Activated CD8-positive, alpha-beta T cell treated with anti-CD3 and anti-CD28 coated beads for 36 hours (primary cell): ENCODE data around the gene FAM171A2. TPM values are rescaled to one million over a fixed set of nuclear protein-coding genes. Genes with fewer than 3 reads are reported as not detected.
A peak's percentile ranks its signal among the peaks of the same experiment; 100 is the strongest.

Source experiments
- ATAC-seq: fragments of 200-7000 bp; cut with Tn5 transposase; one replicate; pipeline ENCODE4 v1.10.0; 2021; ENCODE audit warnings: mild to moderate bottlenecking, moderate library complexity
- CTCF ChIA-PET: fragments of 350-600 bp; sonication (Branson Sonifier 250); formaldehyde crosslinking; loops from one replicate; lab custom pipeline; 2021; ENCODE audit warnings: antibody characterized with exemption; lab: Charles Lee
- POLR2A ChIA-PET: fragments of 350-600 bp; sonication (Branson Sonifier 250); formaldehyde crosslinking; loops from one replicate; lab custom pipeline; 2021; ENCODE audit warnings: antibody characterized with exemption; lab: Charles Lee
- DNase-seq: peaks from one replicate; pipeline ENCODE4 v3.0.0-alpha.2; 2020
- H3K27ac Mint-ChIP-seq: one replicate; pipeline ENCODE4 v1.8.0; 2021; ENCODE audit warnings: mild to moderate bottlenecking, mixed read lengths
- H3K27me3 Mint-ChIP-seq: one replicate; pipeline ENCODE4 v1.8.0; 2021; ENCODE audit warnings: mixed read lengths
- H3K36me3 Mint-ChIP-seq: one replicate; pipeline ENCODE4 v1.8.0; 2021; ENCODE audit warnings: low read depth, mixed read lengths
- H3K4me1 Mint-ChIP-seq: one replicate; pipeline ENCODE4 v1.8.0; 2021; ENCODE audit warnings: low read depth, mixed read lengths
- H3K4me3 Mint-ChIP-seq: one replicate; pipeline ENCODE4 v1.8.0; 2021; ENCODE audit warnings: mild to moderate bottlenecking, moderate library complexity, mixed read lengths
- H3K9me3 Mint-ChIP-seq: one replicate; pipeline ENCODE4 v1.8.0; 2021; ENCODE audit warnings: mixed read lengths
- intact Hi-C: fragments of 100-400 bp; cut with micrococcal nuclease; formaldehyde crosslinking; loops from one replicate; pipeline ENCODE4 v1.10.0; 2022
- total RNA-seq, 2 experiments: library from RNA; stranded (reverse); gene quantifications; one replicate each; pipeline ENCODE4 v1.2.3, GENCODE V29; 2021
- TF ChIP-seq, protein P1 (sequence below): fragments of 200-600 bp; IDR thresholded peaks from one replicate; pipeline ENCODE4 v1.8.0; 2022; ENCODE audit warnings: antibody characterized with exemption, mild to moderate bottlenecking

Gene FAM171A2
- total RNA-seq, 2 experiments from 2014 or later, result 0.43 to 0.78 TPM

DNA sequence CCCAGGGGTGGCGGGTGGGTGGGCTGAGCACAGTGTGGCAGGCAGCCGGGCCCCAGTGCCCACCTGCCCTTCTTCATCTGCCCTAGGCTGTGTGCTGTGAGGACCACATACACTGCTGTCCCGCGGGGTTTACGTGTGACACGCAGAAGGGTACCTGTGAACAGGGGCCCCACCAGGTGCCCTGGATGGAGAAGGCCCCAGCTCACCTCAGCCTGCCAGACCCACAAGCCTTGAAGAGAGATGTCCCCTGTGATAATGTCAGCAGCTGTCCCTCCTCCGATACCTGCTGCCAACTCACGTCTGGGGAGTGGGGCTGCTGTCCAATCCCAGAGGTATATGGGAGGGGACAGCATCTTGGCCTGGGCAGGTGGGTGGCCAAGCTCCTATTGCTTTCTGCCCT, 12.2 kb downstream of the FAM171A2 start:
- TF ChIP-seq, protein P1, sequence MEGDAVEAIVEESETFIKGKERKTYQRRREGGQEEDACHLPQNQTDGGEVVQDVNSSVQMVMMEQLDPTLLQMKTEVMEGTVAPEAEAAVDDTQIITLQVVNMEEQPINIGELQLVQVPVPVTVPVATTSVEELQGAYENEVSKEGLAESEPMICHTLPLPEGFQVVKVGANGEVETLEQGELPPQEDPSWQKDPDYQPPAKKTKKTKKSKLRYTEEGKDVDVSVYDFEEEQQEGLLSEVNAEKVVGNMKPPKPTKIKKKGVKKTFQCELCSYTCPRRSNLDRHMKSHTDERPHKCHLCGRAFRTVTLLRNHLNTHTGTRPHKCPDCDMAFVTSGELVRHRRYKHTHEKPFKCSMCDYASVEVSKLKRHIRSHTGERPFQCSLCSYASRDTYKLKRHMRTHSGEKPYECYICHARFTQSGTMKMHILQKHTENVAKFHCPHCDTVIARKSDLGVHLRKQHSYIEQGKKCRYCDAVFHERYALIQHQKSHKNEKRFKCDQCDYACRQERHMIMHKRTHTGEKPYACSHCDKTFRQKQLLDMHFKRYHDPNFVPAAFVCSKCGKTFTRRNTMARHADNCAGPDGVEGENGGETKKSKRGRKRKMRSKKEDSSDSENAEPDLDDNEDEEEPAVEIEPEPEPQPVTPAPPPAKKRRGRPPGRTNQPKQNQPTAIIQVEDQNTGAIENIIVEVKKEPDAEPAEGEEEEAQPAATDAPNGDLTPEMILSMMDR, result no peak
- H3K4me3 Mint-ChIP-seq, result no peak overlapping the region
- H3K4me1 Mint-ChIP-seq, result peaks cover 8% of the 10 kb centered on the region
- no peak overlapping the region for H3K27ac Mint-ChIP-seq
- ChIA-PET CTCF (interaction anchor here (0.6 to 6.2 kb wide), 17 partner anchors 10 to 183 kb away, joined by 3 to 51 read pairs (median 4); partner anchors contain the start of gene FAM171A2), POLR2A (no interaction called here)
- no peaks in the 10 kb centered on the region for H3K9me3 Mint-ChIP-seq
- no peak for ATAC-seq
- H3K27me3 Mint-ChIP-seq, result no peaks in the 10 kb centered on the region
- intact Hi-C loops, result no loop called here
- H3K36me3 Mint-ChIP-seq, result peaks cover 2% of the 10 kb centered on the region
- DNase-seq, result no peak

DNA sequence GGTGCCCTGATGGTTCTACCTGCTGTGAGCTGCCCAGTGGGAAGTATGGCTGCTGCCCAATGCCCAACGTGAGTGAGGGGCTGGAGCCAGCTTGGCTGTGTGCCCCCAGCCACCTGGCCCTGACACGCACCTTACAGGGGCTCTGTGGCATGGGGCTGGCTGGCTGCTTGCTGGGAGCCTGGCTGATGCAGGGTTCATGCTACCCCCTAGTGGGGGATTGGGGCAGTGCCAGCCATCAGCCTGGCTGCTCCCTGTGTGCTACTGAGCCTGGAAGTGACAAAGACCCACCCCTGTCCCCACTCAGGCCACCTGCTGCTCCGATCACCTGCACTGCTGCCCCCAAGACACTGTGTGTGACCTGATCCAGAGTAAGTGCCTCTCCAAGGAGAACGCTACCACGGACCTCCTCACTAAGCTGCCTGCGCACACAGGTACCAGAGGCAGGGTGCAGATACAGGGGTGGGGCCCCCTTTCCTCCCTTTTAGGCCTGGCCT, 12.9 kb downstream of the FAM171A2 start:
- H3K27me3 Mint-ChIP-seq, result no peaks in the 10 kb centered on the region
- TF ChIP-seq, protein P1, result peak; percentile 80
- peak; percentile 86 for DNase-seq
- peaks cover 11% of the 10 kb centered on the region for H3K4me1 Mint-ChIP-seq
- intact Hi-C loops, result no loop called here
- H3K9me3 Mint-ChIP-seq, result no peaks in the 10 kb centered on the region
- H3K27ac Mint-ChIP-seq, result no peak overlapping the region
- ChIA-PET POLR2A (interaction anchor here (1.2 kb wide), 1 partner anchor 20 kb away, joined by 3 read pairs; no protein-coding TSS in a partner anchor), CTCF (interaction anchor here (0.6 to 6.2 kb wide), 25 partner anchors 9 to 426 kb away, joined by 3 to 51 read pairs (median 4); partner anchors contain the start of gene FAM171A2)
- peak; percentile 90 for ATAC-seq
- H3K36me3 Mint-ChIP-seq, result peaks cover 2% of the 10 kb centered on the region
- no peak overlapping the region for H3K4me3 Mint-ChIP-seq

DNA sequence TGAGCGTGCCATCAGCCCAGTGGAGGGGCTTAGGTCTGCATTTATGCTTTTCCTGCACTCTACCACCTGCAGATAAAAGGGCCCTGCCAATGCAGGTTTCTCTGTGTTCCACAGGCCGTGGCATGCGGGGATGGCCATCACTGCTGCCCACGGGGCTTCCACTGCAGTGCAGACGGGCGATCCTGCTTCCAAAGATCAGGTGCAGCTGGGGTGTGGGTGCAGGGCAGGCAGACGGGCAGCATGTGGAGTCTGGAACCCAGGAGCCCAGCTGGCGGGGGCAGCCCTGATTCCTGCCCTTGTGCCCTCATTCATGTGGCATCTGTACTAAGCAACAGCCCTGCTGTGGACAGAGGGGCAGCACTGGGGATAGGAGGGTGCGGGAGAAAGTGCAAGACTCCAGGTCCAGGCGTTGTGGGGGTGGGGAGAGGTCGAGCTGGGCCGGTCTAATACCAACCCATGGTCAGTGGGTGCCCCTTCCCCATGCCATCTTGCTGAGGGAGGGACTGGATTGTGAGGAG, 14.0 kb downstream of the FAM171A2 start:
- intact Hi-C loops, result loop anchor here (5.0 kb wide), 1 partner anchor 147 kb away; no protein-coding TSS in a partner anchor
- ChIA-PET CTCF (interaction anchor here (0.8 to 6.2 kb wide), 14 partner anchors 8 to 205 kb away, joined by 3 to 51 read pairs (median 4); partner anchors contain the start of gene FAM171A2), POLR2A (no interaction called here)
- no peaks in the 10 kb centered on the region for H3K9me3 Mint-ChIP-seq
- DNase-seq (no peak), ATAC-seq (no peak)
- TF ChIP-seq, protein P1, result no peak
- H3K27ac Mint-ChIP-seq, result no peak overlapping the region
- H3K27me3 Mint-ChIP-seq, result no peaks in the 10 kb centered on the region
- peaks cover 19% of the 10 kb centered on the region for H3K4me1 Mint-ChIP-seq
- peaks cover 2% of the 10 kb centered on the region for H3K36me3 Mint-ChIP-seq
- H3K4me3 Mint-ChIP-seq, result no peak overlapping the region

DNA sequence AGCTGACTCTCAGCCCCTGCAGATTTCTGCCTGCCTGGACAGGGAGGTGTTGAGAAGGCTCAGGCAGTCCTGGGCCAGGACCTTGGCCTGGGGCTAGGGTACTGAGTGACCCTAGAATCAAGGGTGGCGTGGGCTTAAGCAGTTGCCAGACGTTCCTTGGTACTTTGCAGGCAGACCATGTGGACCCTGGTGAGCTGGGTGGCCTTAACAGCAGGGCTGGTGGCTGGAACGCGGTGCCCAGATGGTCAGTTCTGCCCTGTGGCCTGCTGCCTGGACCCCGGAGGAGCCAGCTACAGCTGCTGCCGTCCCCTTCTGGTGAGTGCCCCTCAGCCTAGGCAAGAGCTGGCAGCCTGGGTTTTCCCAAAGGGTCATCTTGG, 14.7 kb downstream of the FAM171A2 start:
- no peaks in the 10 kb centered on the region for H3K27me3 Mint-ChIP-seq
- no peak for ATAC-seq
- H3K4me1 Mint-ChIP-seq, result peaks cover 19% of the 10 kb centered on the region
- H3K9me3 Mint-ChIP-seq, result no peaks in the 10 kb centered on the region
- no peak for DNase-seq
- no peak overlapping the region for H3K27ac Mint-ChIP-seq
- TF ChIP-seq, protein P1, result no peak
- H3K36me3 Mint-ChIP-seq, result peaks cover 2% of the 10 kb centered on the region
- no peak overlapping the region for H3K4me3 Mint-ChIP-seq
- intact Hi-C loops, result loop anchor here (5.0 kb wide), 1 partner anchor 147 kb away; no protein-coding TSS in a partner anchor
- CTCF ChIA-PET, result interaction anchor here (1.3 to 6.2 kb wide), 4 partner anchors 13 to 181 kb away, joined by 3 to 51 read pairs (median 36); partner anchors contain the start of gene FAM171A2
- POLR2A ChIA-PET, result interaction anchor here (0.7 kb wide), 1 partner anchor 12 kb away, joined by 3 read pairs; no protein-coding TSS in a partner anchor
